ENCODE data around the gene MYH9. TPM values are rescaled to one million over a fixed set of nuclear protein-coding genes. Genes with fewer than 3 reads are reported as not detected.
"Not testable (repeated sequence)": the region's sequence is repeated elsewhere in the genome, so short reads cannot be mapped to it uniquely, and the experiment has no call there.

The MYH9 gene
- total RNA-seq, 4 donors from 2014 or later = 228 to 375 (median 275) TPM

- Histone ChIP-seq H3K27me3 (no peaks in the 10 kb centered on the region), H3K27ac (peak overlapping the region; percentile 60 to 71 (median 67)), H3K4me3 (replicated peaks in 1 of 3) (peak overlapping the region in 1 of 3 donors; percentile 23), H3K4me1 (peaks cover 0 to 33% of the 10 kb centered on the region in 2 donors), H3K9me3 (no peaks in the 10 kb centered on the region), H3K36me3 (no peaks in the 10 kb centered on the region)
- DNase-seq = peak; percentile 44 to 53
- TF ChIP-seq CTCF (IDR thresholded peaks at IDR 0.05) (no peak), POLR2A (IDR thresholded peaks at IDR 0.05) (no peak)
- intact Hi-C loops (cut with DNase I) = no loop called here
- 58 to 64% methylated on average over 7 of the region's 7 CpGs for WGBS, 2 donors
These were observed 134.0 kb downstream of the MYH9 start for GRCh38 chr22:36253523-36254490.

GRCh38 chr22:36252754-36253522 lies 134.8 kb downstream of the MYH9 start, which contains the start of gene APOL1:
APOL1 (plus strand) TSS chr22:36253133; CDS start chr22:36254956, 1,823 bp downstream.
- no peaks in the 10 kb centered on the region for H3K27me3 ChIP-seq
- no peaks in the 10 kb centered on the region for H3K9me3 ChIP-seq
- peak; percentile 32 to 39 for DNase-seq
- H3K36me3 ChIP-seq = no peaks in the 10 kb centered on the region
- no peak for TF ChIP-seq CTCF (IDR thresholded peaks at IDR 0.05)
- TF ChIP-seq POLR2A (IDR thresholded peaks at IDR 0.05) = no peak
- intact Hi-C loops (cut with DNase I) = no loop called here
- peak within 1 kb of the TSS in 2 of 3 donors; percentile 3 to 23 for H3K4me3 ChIP-seq (replicated peaks in 1 of 3)
- H3K4me1 ChIP-seq = peaks cover 0 to 29% of the 10 kb centered on the region in 2 donors
- H3K27ac ChIP-seq = peak within 1 kb of the TSS; percentile 60 to 71 (median 67)
- 58 to 67% methylated on average over 10 of the region's 10 CpGs for WGBS, 2 donors

GRCh38 chr22:36251979-36252608 lies 135.7 kb downstream of the MYH9 start:
- H3K4me1 ChIP-seq = peaks cover 0 to 29% of the 10 kb centered on the region in 2 donors
- H3K36me3 ChIP-seq; H3K27ac ChIP-seq; DNase-seq; H3K9me3 ChIP-seq; H3K4me3 ChIP-seq (replicated peaks in 1 of 3); H3K27me3 ChIP-seq; intact Hi-C loops (cut with DNase I): not testable (repeated sequence)
- WGBS, 2 donors = 94 to 95% methylated on average over 4 to 7 of the region's 7 CpGs

- DNase-seq; H3K27ac ChIP-seq; H3K4me3 ChIP-seq (replicated peaks in 1 of 3); H3K36me3 ChIP-seq; intact Hi-C loops (cut with DNase I); H3K9me3 ChIP-seq; H3K27me3 ChIP-seq: not testable (repeated sequence)
- H3K4me1 ChIP-seq = peaks cover 0 to 29% of the 10 kb centered on the region in 2 donors
- 91 to 92% methylated on average over 24 of the region's 24 CpGs for WGBS, 2 donors
These were observed 137.3 kb downstream of the MYH9 start for GRCh38 chr22:36250292-36250960.

- Histone ChIP-seq H3K27ac (no peak overlapping the region), H3K36me3 (no peaks in the 10 kb centered on the region), H3K9me3 (no peaks in the 10 kb centered on the region), H3K27me3 (no peaks in the 10 kb centered on the region), H3K4me1 (peaks cover 0 to 18% of the 10 kb centered on the region in 2 donors), H3K4me3 (replicated peaks in 1 of 3) (no peak overlapping the region)
- no peak for DNase-seq
- intact Hi-C loops (cut with DNase I) = no loop called here
- TF ChIP-seq CTCF (IDR thresholded peaks at IDR 0.05) (no peak), POLR2A (IDR thresholded peaks at IDR 0.05) (no peak)
- WGBS, 2 donors = 86 to 97% methylated on average over 2 of the region's 2 CpGs
These were observed 138.6 kb downstream of the MYH9 start for GRCh38 chr22:36249160-36249559.
